Activated CD4-positive, alpha-beta T cell treated with anti-CD3 and anti-CD28 coated beads for 36 hours (primary cell): Measurements from ENCODE around the gene MYH9. TPM values are rescaled to one million over a fixed set of nuclear protein-coding genes. Genes with fewer than 3 reads are reported as not detected.

Experiments used
- ATAC-seq: fragments of 200-7000 bp; cut with Tn5 transposase; one replicate; pipeline ENCODE4 v1.10.0; 2021; ENCODE audit warnings: mild to moderate bottlenecking, moderate library complexity
- CTCF ChIA-PET: fragments of 350-600 bp; sonication (Branson Sonifier 250); formaldehyde crosslinking; loops from one replicate; lab custom pipeline; 2021; ENCODE audit warnings: antibody characterized with exemption; lab: Charles Lee
- POLR2A ChIA-PET: fragments of 350-600 bp; sonication (Branson Sonifier 250); formaldehyde crosslinking; loops from one replicate; lab custom pipeline; 2021; ENCODE audit warnings: antibody characterized with exemption, inconsistent platforms; lab: Charles Lee
- DNase-seq: peaks from one replicate; pipeline ENCODE4 v3.0.0-alpha.2; 2020
- H3K27ac Mint-ChIP-seq: one replicate; pipeline ENCODE4 v1.8.0; 2021; ENCODE audit warnings: mixed read lengths
- H3K27me3 Mint-ChIP-seq: one replicate; pipeline ENCODE4 v1.8.0; 2021; ENCODE audit warnings: mixed read lengths
- H3K36me3 Mint-ChIP-seq: one replicate; pipeline ENCODE4 v1.8.0; 2021; ENCODE audit warnings: low read depth, mixed read lengths
- H3K4me1 Mint-ChIP-seq: one replicate; pipeline ENCODE4 v1.8.0; 2021; ENCODE audit warnings: mixed read lengths
- H3K4me3 Mint-ChIP-seq: one replicate; pipeline ENCODE4 v1.8.0; 2021; ENCODE audit warnings: mild to moderate bottlenecking, moderate library complexity, mixed read lengths
- H3K9me3 Mint-ChIP-seq: one replicate; pipeline ENCODE4 v1.8.0; 2021; ENCODE audit warnings: low read depth, mixed read lengths
- intact Hi-C, 2 experiments: fragments of 100-400 bp; cut with DNase I in 1 of 2; cut with micrococcal nuclease in 1 of 2; formaldehyde crosslinking; loops; one replicate each; pipeline versions ENCODE4 v1.14.2 to v1.15.1; 2022 to 2024; cut with DNase I, micrococcal nuclease
- total RNA-seq, 2 experiments: library from RNA; stranded (reverse); gene quantifications; one replicate each; pipeline ENCODE4 v1.2.3, GENCODE V29; 2021

Gene MYH9
- total RNA-seq, 2 experiments from 2014 or later = 720 to 773 TPM

GRCh38 chr22:36366291-36366708 lies 21.5 kb downstream of the MYH9 start:
- POLR2A ChIA-PET = interaction anchor here (0.7 kb wide), 1 partner anchor 11 kb away, joined by 5 read pairs; no protein-coding TSS in a partner anchor
- H3K27me3 Mint-ChIP-seq = no peaks in the 10 kb centered on the region
- H3K4me3 Mint-ChIP-seq = peak overlapping the region; percentile 67
- DNase-seq = peak; percentile 63
- CTCF ChIA-PET = interaction anchor here (1.0 to 1.7 kb wide), 3 partner anchors 7 to 21 kb away, joined by 3 to 8 read pairs (median 5); no protein-coding TSS in a partner anchor
- no peaks in the 10 kb centered on the region for H3K9me3 Mint-ChIP-seq
- intact Hi-C loops = loop anchor here in 1 of 2 experiments (10.0 kb wide), 1 partner anchor 879 kb away; the partner anchor contains the start of gene RAC2
- H3K27ac Mint-ChIP-seq = peak overlapping the region; percentile 96
- no peak for ATAC-seq
- peaks cover 99% of the 10 kb centered on the region for H3K4me1 Mint-ChIP-seq
- peaks cover 67% of the 10 kb centered on the region for H3K36me3 Mint-ChIP-seq

DNA sequence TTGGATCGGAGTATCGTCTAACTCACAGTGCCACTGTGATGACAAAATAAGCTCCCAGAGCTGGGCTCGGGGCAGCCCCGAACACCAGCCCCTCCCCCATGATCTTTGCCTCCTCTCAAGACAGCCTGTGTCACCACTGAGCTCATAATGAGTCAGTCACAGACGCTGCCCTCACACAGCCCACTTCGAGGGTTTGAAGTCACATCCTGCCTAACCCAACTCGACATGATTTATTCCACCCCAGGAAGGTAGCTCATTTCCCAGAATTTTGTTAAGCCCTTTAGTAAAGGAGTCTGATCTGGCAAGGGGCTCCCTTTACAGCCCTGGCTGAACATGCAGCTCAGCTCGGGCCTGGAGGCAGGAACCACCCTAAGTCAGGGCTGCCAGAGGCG lies 22.8 kb downstream of the MYH9 start:
- intact Hi-C loops = loop anchor here (1.0 to 10.0 kb wide), 9 partner anchors 12 to 880 kb away; partner anchors contain the start of genes RAC2 (in 1 of the 2) and TXN2 (in 1 of the 2)
- H3K36me3 Mint-ChIP-seq = peaks cover 60% of the 10 kb centered on the region

GRCh38 chr22:36364255-36365019 lies 23.3 kb downstream of the MYH9 start:
- peak overlapping the region; percentile 67 for H3K4me3 Mint-ChIP-seq
- H3K4me1 Mint-ChIP-seq = peaks cover 99% of the 10 kb centered on the region
- peaks cover 61% of the 10 kb centered on the region for H3K36me3 Mint-ChIP-seq
- peak; percentile 0 for ATAC-seq
- no peaks in the 10 kb centered on the region for H3K9me3 Mint-ChIP-seq
- ChIA-PET CTCF (interaction anchor here (0.6 to 1.7 kb wide), 17 partner anchors 9 to 165 kb away, joined by 3 to 11 read pairs (median 5); partner anchors contain the start of gene MYH9), POLR2A (interaction anchor here (0.6 to 1.4 kb wide), 17 partner anchors 9 to 165 kb away, joined by 3 to 24 read pairs (median 3); partner anchors contain the start of genes EIF3D and MYH9)
- H3K27me3 Mint-ChIP-seq = no peaks in the 10 kb centered on the region
- DNase-seq = no peak
- intact Hi-C loops = loop anchor here (1.0 to 10.0 kb wide), 9 partner anchors 13 to 880 kb away; partner anchors contain the start of genes RAC2 (in 1 of the 2) and TXN2 (in 1 of the 2)
- peak overlapping the region; percentile 96 for H3K27ac Mint-ChIP-seq

More for the DNA sequence above, 22.8 kb downstream of the MYH9 start:
- Mint-ChIP-seq H3K4me1 (peaks cover 99% of the 10 kb centered on the region), H3K27ac (peak overlapping the region; percentile 96), H3K27me3 (no peaks in the 10 kb centered on the region), H3K9me3 (no peaks in the 10 kb centered on the region), H3K4me3 (peak overlapping the region; percentile 67)
- DNase-seq = peak; percentile 96
- ChIA-PET CTCF (interaction anchor here (0.6 to 1.7 kb wide), 17 partner anchors 9 to 164 kb away, joined by 3 to 11 read pairs (median 5); partner anchors contain the start of gene MYH9), POLR2A (interaction anchor here (0.6 to 1.4 kb wide), 17 partner anchors 8 to 164 kb away, joined by 3 to 24 read pairs (median 3); partner anchors contain the start of genes EIF3D and MYH9)
- ATAC-seq = peak; percentile 89

- intact Hi-C loops = loop anchor here in 1 of 2 experiments (10.0 kb wide), 1 partner anchor 881 kb away; the partner anchor contains the start of gene RAC2
- peaks cover 100% of the 10 kb centered on the region for H3K4me1 Mint-ChIP-seq
- peaks cover 64% of the 10 kb centered on the region for H3K36me3 Mint-ChIP-seq
- H3K9me3 Mint-ChIP-seq = no peaks in the 10 kb centered on the region
- peak overlapping the region; percentile 67 for H3K4me3 Mint-ChIP-seq
- POLR2A ChIA-PET = interaction anchor here (1.1 kb wide), 1 partner anchor 14 kb away, joined by 4 read pairs; no protein-coding TSS in a partner anchor
- H3K27me3 Mint-ChIP-seq = no peaks in the 10 kb centered on the region
- ATAC-seq (no peak), DNase-seq (no peak)
- CTCF ChIA-PET = interaction anchor here (0.6 to 1.2 kb wide), 7 partner anchors 14 to 923 kb away, joined by 3 to 4 read pairs (median 3); no protein-coding TSS in a partner anchor
- H3K27ac Mint-ChIP-seq = peak overlapping the region; percentile 96
Observed at GRCh38 chr22:36363349-36363981, 24.3 kb downstream of the MYH9 start.

- Mint-ChIP-seq H3K27me3 (no peaks in the 10 kb centered on the region), H3K4me3 (peak overlapping the region; percentile 67), H3K9me3 (no peaks in the 10 kb centered on the region), H3K27ac (peak overlapping the region; percentile 96), H3K4me1 (peaks cover 98% of the 10 kb centered on the region), H3K36me3 (peaks cover 60% of the 10 kb centered on the region)
- DNase-seq = peak; percentile 71
- peak; percentile 34 for ATAC-seq
- intact Hi-C loops = loop anchor here in 1 of 2 experiments (10.0 kb wide), 1 partner anchor 882 kb away; the partner anchor contains the start of gene RAC2
- ChIA-PET POLR2A (interaction anchor here (1.1 kb wide), 1 partner anchor 14 kb away, joined by 4 read pairs; no protein-coding TSS in a partner anchor), CTCF (interaction anchor here (0.6 to 1.3 kb wide), 5 partner anchors 14 to 923 kb away, joined by 3 read pairs; no protein-coding TSS in a partner anchor)
Observed at GRCh38 chr22:36362932-36363331, 24.8 kb downstream of the MYH9 start.

GRCh38 chr22:36362075-36362474 lies 25.7 kb downstream of the MYH9 start:
- H3K4me1 Mint-ChIP-seq = peaks cover 98% of the 10 kb centered on the region
- peaks cover 56% of the 10 kb centered on the region for H3K36me3 Mint-ChIP-seq
- DNase-seq (no peak), ATAC-seq (no peak)
- intact Hi-C loops = loop anchor here in 1 of 2 experiments (10.0 kb wide), 1 partner anchor 883 kb away; the partner anchor contains the start of gene RAC2
- no peak overlapping the region for H3K4me3 Mint-ChIP-seq
- H3K9me3 Mint-ChIP-seq = no peaks in the 10 kb centered on the region
- peak overlapping the region; percentile 96 for H3K27ac Mint-ChIP-seq
- ChIA-PET CTCF (interaction anchor here (0.7 to 1.3 kb wide), 2 partner anchors 27 to 30 kb away, joined by 3 read pairs; no protein-coding TSS in a partner anchor), POLR2A (interaction anchor here (0.5 to 0.6 kb wide), 2 partner anchors 149 to 858 kb away, joined by 3 read pairs; no protein-coding TSS in a partner anchor)
- H3K27me3 Mint-ChIP-seq = no peaks in the 10 kb centered on the region

DNA sequence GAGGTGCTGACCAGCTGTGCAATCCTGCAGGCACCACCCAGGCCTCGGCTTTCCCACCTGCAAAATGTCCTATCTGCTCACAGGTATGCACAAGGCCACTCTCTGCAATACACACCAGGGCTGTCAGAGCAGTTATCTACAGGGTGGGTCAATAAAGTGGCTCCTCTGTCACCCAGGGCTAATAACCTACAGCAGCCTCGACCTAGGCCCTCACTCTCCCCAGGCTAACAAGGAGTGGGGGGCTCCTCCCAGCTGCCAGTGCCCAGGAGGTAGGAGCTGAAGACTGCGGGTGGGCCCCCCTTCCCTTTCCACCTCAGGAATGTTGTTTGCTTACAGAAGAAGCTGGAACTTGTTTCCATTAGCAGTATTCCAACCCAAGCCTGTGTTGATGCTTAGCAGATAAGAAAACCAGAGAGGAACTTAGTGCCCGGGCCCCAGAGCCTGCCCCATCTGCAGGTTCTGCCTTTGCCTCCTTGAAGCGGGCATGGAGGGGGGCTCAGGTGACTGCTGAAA lies 26.8 kb downstream of the MYH9 start:
- Mint-ChIP-seq H3K4me1 (peaks cover 98% of the 10 kb centered on the region), H3K4me3 (no peak overlapping the region), H3K27ac (peak overlapping the region; percentile 96), H3K36me3 (peaks cover 54% of the 10 kb centered on the region), H3K9me3 (no peaks in the 10 kb centered on the region), H3K27me3 (no peaks in the 10 kb centered on the region)
- ChIA-PET POLR2A (no interaction called here), CTCF (interaction anchor here (0.6 kb wide), 1 partner anchor 69 kb away, joined by 3 read pairs; no protein-coding TSS in a partner anchor)
- DNase-seq (no peak), ATAC-seq (no peak)
- intact Hi-C loops = loop anchor here in 1 of 2 experiments (10.0 kb wide), 1 partner anchor 884 kb away; the partner anchor contains the start of gene RAC2

DNA sequence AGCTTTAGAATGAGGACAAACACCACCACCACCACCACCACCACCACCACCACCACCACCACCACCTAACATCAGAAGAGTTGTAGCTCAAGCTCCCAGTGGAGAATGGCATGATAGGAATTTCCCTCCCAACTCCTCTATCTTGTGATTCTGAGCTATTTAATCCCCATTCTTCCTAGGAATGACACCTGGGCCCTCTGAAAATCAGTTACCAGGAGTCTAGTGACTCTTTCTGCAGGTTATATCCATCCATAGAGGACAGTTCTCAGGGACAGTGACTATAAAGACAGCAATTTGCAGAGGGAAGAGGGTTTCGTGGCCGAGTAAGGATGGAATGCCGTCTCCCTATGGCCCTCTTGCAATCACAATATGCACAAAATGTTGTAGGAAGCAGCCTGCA lies 27.8 kb downstream of the MYH9 start:
- ATAC-seq (no peak), DNase-seq (no peak)
- Mint-ChIP-seq H3K27me3 (no peaks in the 10 kb centered on the region), H3K27ac (peak overlapping the region; percentile 96), H3K36me3 (peaks cover 61% of the 10 kb centered on the region), H3K4me3 (peak overlapping the region; percentile 45), H3K4me1 (peaks cover 98% of the 10 kb centered on the region), H3K9me3 (no peaks in the 10 kb centered on the region)
- intact Hi-C loops = loop anchor here in 1 of 2 experiments (10.0 kb wide), 1 partner anchor 885 kb away; the partner anchor contains the start of gene RAC2
- ChIA-PET POLR2A (interaction anchor here (0.6 to 1.3 kb wide), 3 partner anchors 28 to 121 kb away, joined by 3 read pairs; partner anchors contain the start of genes APOL2 and MYH9), CTCF (interaction anchor here (2.7 kb wide), 1 partner anchor 28 kb away, joined by 11 read pairs; no protein-coding TSS in a partner anchor)

GRCh38 chr22:36359470-36359996 lies 28.2 kb downstream of the MYH9 start:
- peak overlapping the region; percentile 96 for H3K27ac Mint-ChIP-seq
- intact Hi-C loops = no loop called here

More at GRCh38 chr22:36359470-36359996, 28.2 kb downstream of the MYH9 start:
- ATAC-seq = no peak
- no peaks in the 10 kb centered on the region for H3K9me3 Mint-ChIP-seq
- CTCF ChIA-PET = interaction anchor here (0.7 to 2.7 kb wide), 3 partner anchors 19 to 31 kb away, joined by 4 to 13 read pairs (median 11); no protein-coding TSS in a partner anchor
- peak overlapping the region; percentile 45 for H3K4me3 Mint-ChIP-seq
- no peak for DNase-seq
- no peaks in the 10 kb centered on the region for H3K27me3 Mint-ChIP-seq
- peaks cover 98% of the 10 kb centered on the region for H3K4me1 Mint-ChIP-seq
- peaks cover 62% of the 10 kb centered on the region for H3K36me3 Mint-ChIP-seq
- POLR2A ChIA-PET = interaction anchor here (0.6 to 1.3 kb wide), 2 partner anchors 29 to 120 kb away, joined by 3 read pairs; partner anchors contain the start of genes APOL2 and MYH9
